ENCODE data around the gene LITAF.

LITAF gene

GRCh38 chr16:11624636-11625607, 38.2 kb upstream of the LITAF start:
- POLR2A ChIA-PET = no interaction called here
- CTCF ChIA-PET = no interaction called here
- TF ChIP-seq CTBP1 (IDR thresholded peaks at IDR 0.05; ENCODE audit: borderline replicate concordance) = no peak
- no peak for TF ChIP-seq HDGF (IDR thresholded peaks at IDR 0.05; ENCODE audit: borderline replicate concordance)
- no peak for DNase-seq (ENCODE audit: extremely low spot score)

- no peak for DNase-seq (ENCODE audit: extremely low spot score)
- POLR2A ChIA-PET = no interaction called here
- CTCF ChIA-PET = no interaction called here
Observed at GRCh38 chr16:11624205-11624604, 37.5 kb upstream of the LITAF start.

GRCh38 chr16:11621920-11622651, 35.4 kb upstream of the LITAF start:
- CTCF ChIA-PET = no interaction called here
- POLR2A ChIA-PET = no interaction called here
- DNase-seq (ENCODE audit: extremely low spot score) = no peak
- TF ChIP-seq ELF4 (IDR thresholded peaks at IDR 0.05) (no peak), PKNOX1 (IDR thresholded peaks at IDR 0.05) (no peak), FOXM1 (IDR thresholded peaks at IDR 0.05; ENCODE audit: borderline replicate concordance) (no peak), SP1 (IDR thresholded peaks at IDR 0.05) (no peak), CTBP1 (IDR thresholded peaks at IDR 0.05; ENCODE audit: borderline replicate concordance) (no peak), BHLHE40 (IDR thresholded peaks at IDR 0.05; ENCODE audit: borderline replicate concordance) (no peak), LEF1 (IDR thresholded peaks at IDR 0.05; ENCODE audit: borderline replicate concordance) (no peak), FOXA1 (IDR thresholded peaks at IDR 0.05) (no peak), FOXK2 (IDR thresholded peaks at IDR 0.05) (no peak), L3MBTL2 (conservative IDR thresholded peaks at IDR 0.05) (no peak), ZNF384 (IDR thresholded peaks at IDR 0.05) (no peak), TARDBP (IDR thresholded peaks at IDR 0.05) (no peak), HDGF (IDR thresholded peaks at IDR 0.05; ENCODE audit: borderline replicate concordance) (no peak), ARNT (IDR thresholded peaks at IDR 0.05) (no peak), SUZ12 (IDR thresholded peaks at IDR 0.05) (no peak), NFRKB (IDR thresholded peaks at IDR 0.05) (no peak)

More at GRCh38 chr16:11624205-11624604, 37.5 kb upstream of the LITAF start:
- TF ChIP-seq ZNF384 (IDR thresholded peaks at IDR 0.05) = no peak
- no peak for TF ChIP-seq L3MBTL2 (conservative IDR thresholded peaks at IDR 0.05)
- TF ChIP-seq SUZ12 (IDR thresholded peaks at IDR 0.05) = no peak
- TF ChIP-seq BHLHE40 (IDR thresholded peaks at IDR 0.05; ENCODE audit: borderline replicate concordance) = no peak
- no peak for TF ChIP-seq PKNOX1 (IDR thresholded peaks at IDR 0.05)
- TF ChIP-seq ELF4 (IDR thresholded peaks at IDR 0.05) = no peak
- TF ChIP-seq FOXK2 (IDR thresholded peaks at IDR 0.05) = no peak
- no peak for TF ChIP-seq ARNT (IDR thresholded peaks at IDR 0.05)
- no peak for TF ChIP-seq LEF1 (IDR thresholded peaks at IDR 0.05; ENCODE audit: borderline replicate concordance)
- TF ChIP-seq FOXA1 (IDR thresholded peaks at IDR 0.05) = no peak
- TF ChIP-seq HDGF (IDR thresholded peaks at IDR 0.05; ENCODE audit: borderline replicate concordance) = no peak
- TF ChIP-seq TARDBP (IDR thresholded peaks at IDR 0.05) = no peak
- no peak for TF ChIP-seq SP1 (IDR thresholded peaks at IDR 0.05)
- TF ChIP-seq CTBP1 (IDR thresholded peaks at IDR 0.05; ENCODE audit: borderline replicate concordance) = no peak
- TF ChIP-seq FOXM1 (IDR thresholded peaks at IDR 0.05; ENCODE audit: borderline replicate concordance) = no peak
- no peak for TF ChIP-seq NFRKB (IDR thresholded peaks at IDR 0.05)

- ChIA-PET POLR2A (no interaction called here), CTCF (no interaction called here)
- no peak for DNase-seq (ENCODE audit: extremely low spot score)
- TF ChIP-seq CTBP1 (IDR thresholded peaks at IDR 0.05; ENCODE audit: borderline replicate concordance) = no peak
- TF ChIP-seq LEF1 (IDR thresholded peaks at IDR 0.05; ENCODE audit: borderline replicate concordance) = no peak
- no peak for TF ChIP-seq NFRKB (IDR thresholded peaks at IDR 0.05)
- no peak for TF ChIP-seq BHLHE40 (IDR thresholded peaks at IDR 0.05; ENCODE audit: borderline replicate concordance)
- no peak for TF ChIP-seq ZNF384 (IDR thresholded peaks at IDR 0.05)
- TF ChIP-seq SP1 (IDR thresholded peaks at IDR 0.05) = no peak
Observed at GRCh38 chr16:11621539-11621919, 34.8 kb upstream of the LITAF start.

GRCh38 chr16:11620243-11621003, 33.7 kb upstream of the LITAF start:
- POLR2A ChIA-PET = no interaction called here
- no peak for TF ChIP-seq CTBP1 (IDR thresholded peaks at IDR 0.05; ENCODE audit: borderline replicate concordance)
- no peak for TF ChIP-seq ZNF384 (IDR thresholded peaks at IDR 0.05)
- no peak for TF ChIP-seq TARDBP (IDR thresholded peaks at IDR 0.05)
- TF ChIP-seq FOXA1 (IDR thresholded peaks at IDR 0.05) = no peak
- CTCF ChIA-PET = no interaction called here
- DNase-seq (ENCODE audit: extremely low spot score) = no peak

- ChIA-PET CTCF (interaction anchor here (0.7 kb wide), 1 partner anchor 1043 kb away, joined by 9 read pairs; no protein-coding TSS in a partner anchor), POLR2A (no interaction called here)
- TF ChIP-seq CTBP1 (IDR thresholded peaks at IDR 0.05; ENCODE audit: borderline replicate concordance) (no peak), FOXM1 (IDR thresholded peaks at IDR 0.05; ENCODE audit: borderline replicate concordance) (no peak), HDGF (IDR thresholded peaks at IDR 0.05; ENCODE audit: borderline replicate concordance) (no peak), LEF1 (IDR thresholded peaks at IDR 0.05; ENCODE audit: borderline replicate concordance) (no peak), L3MBTL2 (conservative IDR thresholded peaks at IDR 0.05) (no peak)
- DNase-seq (ENCODE audit: extremely low spot score) = no peak
Observed at GRCh38 chr16:11619327-11619851, 32.7 kb upstream of the LITAF start.

Measured in HEK293T (cell line).